IPS-20b (cell line): ENCODE data around the gene ARHGAP1.
"Not testable (repeated sequence)": the region's sequence is repeated elsewhere in the genome, so short reads cannot be mapped to it uniquely, and the experiment has no call there.

ENCODE experiments used
- H3K27ac ChIP-seq: one replicate; pipeline ENCODE4 v1.5.1; 2013; ENCODE audit warnings: low read length
- H3K27me3 ChIP-seq: 2 replicates; pipeline ENCODE4 v1.6.1; 2013; ENCODE audit warnings: mild to moderate bottlenecking, low read length, inconsistent platforms; ENCODE audit not compliant: insufficient read depth
- H3K36me3 ChIP-seq: 2 replicates; pipeline ENCODE4 v1.6.1; 2013; ENCODE audit warnings: low read depth, mild to moderate bottlenecking, inconsistent platforms, low read length, moderate library complexity; ENCODE audit not compliant: insufficient read depth
- H3K4me1 ChIP-seq: 2 replicates; pipeline ENCODE4 v1.6.1; 2013; ENCODE audit warnings: mild to moderate bottlenecking, control low read depth, inconsistent platforms, low read length, moderate library complexity; ENCODE audit not compliant: insufficient read depth
- H3K4me3 ChIP-seq: 2 replicates; pipeline ENCODE4 v1.5.1; 2013; ENCODE audit warnings: mild to moderate bottlenecking, low read length, inconsistent platforms
- H3K9ac ChIP-seq: 2 replicates; pipeline ENCODE4 v1.6.1; 2013; ENCODE audit warnings: low read depth, mild to moderate bottlenecking, inconsistent platforms, low read length, moderate library complexity
- H3K9me3 ChIP-seq: 2 replicates; pipeline ENCODE4 v1.6.1; 2013; ENCODE audit warnings: mild to moderate bottlenecking, low read depth, low read length, inconsistent platforms; ENCODE audit not compliant: insufficient read depth

The ARHGAP1 gene

GRCh38 chr11:46676436-46677158 lies 23.8 kb downstream of the ARHGAP1 start:
- Histone ChIP-seq H3K4me3 (no peak overlapping the region), H3K27ac (no peak overlapping the region), H3K9ac (no peak overlapping the region), H3K36me3 (peaks cover 39% of the 10 kb centered on the region), H3K4me1 (peaks cover 14% of the 10 kb centered on the region), H3K9me3 (no peaks in the 10 kb centered on the region), H3K27me3 (no peaks in the 10 kb centered on the region)

DNA sequence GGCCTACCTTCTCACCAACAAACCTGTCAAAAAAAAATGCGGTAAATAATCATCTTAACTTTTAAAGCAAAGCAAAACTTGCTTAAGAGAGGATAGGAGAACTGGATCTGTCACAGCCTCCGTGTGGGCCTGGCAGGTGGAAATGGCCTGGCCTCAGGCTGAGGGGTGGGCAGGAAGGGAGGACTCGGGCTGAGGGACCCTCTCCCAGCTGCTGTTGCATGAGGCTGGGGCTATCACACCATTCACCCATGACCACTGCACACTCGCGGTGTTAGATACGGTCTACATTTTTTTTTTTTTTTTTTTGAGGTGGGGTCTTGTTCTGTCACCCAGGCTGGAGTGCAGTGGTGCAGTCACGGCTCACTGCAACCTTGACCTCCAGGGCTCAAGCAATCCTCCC lies 24.5 kb downstream of the ARHGAP1 start:
- H3K4me1 ChIP-seq, result peaks cover 14% of the 10 kb centered on the region
- H3K27ac ChIP-seq, result no peak overlapping the region

DNA sequence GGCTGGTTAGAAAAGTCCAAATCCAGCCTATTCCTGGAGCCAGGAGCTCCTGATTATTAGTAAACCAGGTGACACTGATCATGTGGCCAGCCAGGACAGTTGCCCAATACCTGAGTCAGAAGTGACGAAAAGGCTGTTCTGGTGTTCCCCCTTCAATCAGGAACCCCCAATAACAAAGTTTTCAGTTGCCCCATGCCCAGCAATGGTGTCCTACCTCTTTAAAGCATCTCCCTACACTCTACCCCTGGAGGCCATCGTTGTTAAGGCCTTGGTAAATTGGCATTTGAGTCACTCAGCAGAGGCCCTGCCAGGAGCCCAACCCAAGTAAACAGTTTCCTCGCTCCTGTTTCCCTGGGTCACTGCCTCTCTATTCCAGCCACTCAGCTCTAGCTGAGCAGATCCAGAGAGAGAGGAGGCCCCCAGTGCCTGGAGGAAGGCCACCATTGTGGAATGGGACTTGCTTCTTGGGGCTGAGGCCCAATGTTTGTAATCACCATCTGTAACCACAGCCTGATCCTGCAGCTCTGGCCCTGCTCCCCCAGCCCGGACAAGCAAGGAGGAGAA lies 25.0 kb downstream of the ARHGAP1 start:
- Histone ChIP-seq H3K27ac (no peak overlapping the region), H3K4me3 (no peak overlapping the region), H3K36me3 (peaks cover 46% of the 10 kb centered on the region)

More for the DNA sequence above, 24.5 kb downstream of the ARHGAP1 start:
- Histone ChIP-seq H3K9me3 (no peaks in the 10 kb centered on the region), H3K9ac (no peak overlapping the region), H3K4me3 (no peak overlapping the region), H3K36me3 (peaks cover 44% of the 10 kb centered on the region), H3K27me3 (no peaks in the 10 kb centered on the region)

GRCh38 chr11:46674463-46675287 lies 25.7 kb downstream of the ARHGAP1 start:
- no peak overlapping the region for H3K4me3 ChIP-seq

More for the DNA sequence above, 25.0 kb downstream of the ARHGAP1 start:
- Histone ChIP-seq H3K9me3 (no peaks in the 10 kb centered on the region), H3K27me3 (no peaks in the 10 kb centered on the region), H3K9ac (no peak overlapping the region), H3K4me1 (peaks cover 14% of the 10 kb centered on the region)

GRCh38 chr11:46673713-46674462 lies 26.5 kb downstream of the ARHGAP1 start:
- H3K27ac ChIP-seq, result no peak overlapping the region
- H3K36me3 ChIP-seq, result peaks cover 53% of the 10 kb centered on the region

More at GRCh38 chr11:46674463-46675287, 25.7 kb downstream of the ARHGAP1 start:
- Histone ChIP-seq H3K9ac (no peak overlapping the region), H3K9me3 (no peaks in the 10 kb centered on the region), H3K27ac (no peak overlapping the region), H3K36me3 (peaks cover 49% of the 10 kb centered on the region), H3K4me1 (peaks cover 14% of the 10 kb centered on the region), H3K27me3 (no peaks in the 10 kb centered on the region)

DNA sequence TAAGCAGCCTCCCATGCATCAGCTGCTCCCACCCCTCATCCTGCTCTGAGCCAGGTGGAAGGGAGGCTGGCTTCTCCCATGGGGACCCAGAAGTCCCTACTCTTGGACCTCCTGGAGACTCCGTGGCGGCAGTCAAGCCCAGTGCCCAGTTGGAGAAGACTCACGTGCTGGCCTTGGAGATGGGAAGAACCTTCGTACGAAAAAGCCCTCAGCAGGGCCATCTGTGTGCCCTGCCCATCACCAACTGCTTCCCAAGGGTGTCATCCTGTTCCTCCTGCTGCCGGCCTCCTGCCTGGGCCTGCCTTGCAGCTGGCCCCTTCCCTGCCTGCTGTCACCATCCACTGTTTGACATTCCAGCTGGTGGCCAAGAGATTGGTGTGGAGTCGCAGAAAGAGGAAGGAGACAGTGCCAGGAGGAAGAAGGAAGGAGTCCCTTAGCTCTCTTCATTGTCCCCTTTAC lies 28.0 kb downstream of the ARHGAP1 start:
- H3K4me3 ChIP-seq, result no peak overlapping the region
- H3K27ac ChIP-seq, result no peak overlapping the region
- peaks cover 61% of the 10 kb centered on the region for H3K36me3 ChIP-seq
- H3K9ac ChIP-seq, result no peak overlapping the region
- H3K4me1 ChIP-seq, result peaks cover 14% of the 10 kb centered on the region
- no peaks in the 10 kb centered on the region for H3K9me3 ChIP-seq
- no peaks in the 10 kb centered on the region for H3K27me3 ChIP-seq

More at GRCh38 chr11:46673713-46674462, 26.5 kb downstream of the ARHGAP1 start:
- Histone ChIP-seq H3K4me1 (peaks cover 14% of the 10 kb centered on the region), H3K9me3 (no peaks in the 10 kb centered on the region), H3K4me3 (no peak overlapping the region), H3K27me3 (no peaks in the 10 kb centered on the region), H3K9ac (no peak overlapping the region)

DNA sequence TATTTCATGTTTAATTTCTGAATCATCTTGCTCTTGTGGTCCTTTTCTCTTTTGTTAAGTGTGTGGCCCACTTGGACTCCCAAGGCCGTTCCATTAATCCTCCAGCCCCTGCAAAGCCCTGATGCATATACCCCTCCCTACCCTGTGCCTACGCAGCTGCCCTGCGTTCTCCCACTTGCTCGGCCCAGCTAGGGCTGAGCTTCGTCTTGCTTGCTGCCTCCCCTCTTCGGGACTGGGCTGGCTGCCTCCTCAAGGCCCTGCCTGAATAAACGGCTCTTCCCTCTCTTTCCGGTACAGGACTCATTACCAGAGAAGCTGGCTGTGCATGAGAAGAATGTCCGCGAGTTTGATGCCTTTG lies 28.5 kb downstream of the ARHGAP1 start:
- no peaks in the 10 kb centered on the region for H3K9me3 ChIP-seq
- no peak overlapping the region for H3K4me3 ChIP-seq
- peaks cover 65% of the 10 kb centered on the region for H3K36me3 ChIP-seq
- H3K27me3 ChIP-seq, result no peaks in the 10 kb centered on the region
- no peak overlapping the region for H3K9ac ChIP-seq
- H3K4me1 ChIP-seq, result peaks cover 14% of the 10 kb centered on the region
- no peak overlapping the region for H3K27ac ChIP-seq

DNA sequence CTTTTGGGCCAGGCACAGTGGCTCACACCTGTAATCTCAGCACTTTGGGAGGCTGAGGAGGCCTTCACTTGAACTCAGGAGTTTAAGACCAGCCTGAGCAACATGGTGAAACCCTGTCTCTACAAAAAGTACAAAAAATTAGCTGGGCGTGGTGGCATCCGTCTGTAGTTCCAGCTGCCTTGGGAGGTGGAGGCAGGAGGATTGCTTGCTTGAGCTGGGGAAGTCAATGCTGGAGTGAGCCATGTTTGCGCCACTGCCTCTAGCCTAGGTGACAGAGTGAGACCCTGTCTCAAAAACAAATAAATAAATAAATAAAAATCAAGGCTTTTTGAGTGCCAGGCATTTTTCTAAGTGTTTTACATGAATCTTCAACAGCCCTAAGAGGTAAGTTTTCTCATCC lies 29.9 kb downstream of the ARHGAP1 start:
- Histone ChIP-seq H3K36me3 (peaks cover 77% of the 10 kb centered on the region), H3K4me1 (peaks cover 14% of the 10 kb centered on the region)
- not testable (repeated sequence) for H3K4me3 ChIP-seq

GRCh38 chr11:46669711-46670139 lies 30.7 kb downstream of the ARHGAP1 start:
- no peak overlapping the region for H3K4me3 ChIP-seq
- H3K9me3 ChIP-seq, result no peaks in the 10 kb centered on the region
- peaks cover 11% of the 10 kb centered on the region; the same call in 1 of the 2 replicates for H3K4me1 ChIP-seq
- no peak overlapping the region for H3K9ac ChIP-seq
- H3K27me3 ChIP-seq, result no peaks in the 10 kb centered on the region
- H3K36me3 ChIP-seq, result peaks cover 85% of the 10 kb centered on the region
- no peak overlapping the region for H3K27ac ChIP-seq

More for the DNA sequence above, 29.9 kb downstream of the ARHGAP1 start:
- H3K27ac ChIP-seq, H3K27me3 ChIP-seq, H3K9ac ChIP-seq, H3K9me3 ChIP-seq: not testable (repeated sequence)

DNA sequence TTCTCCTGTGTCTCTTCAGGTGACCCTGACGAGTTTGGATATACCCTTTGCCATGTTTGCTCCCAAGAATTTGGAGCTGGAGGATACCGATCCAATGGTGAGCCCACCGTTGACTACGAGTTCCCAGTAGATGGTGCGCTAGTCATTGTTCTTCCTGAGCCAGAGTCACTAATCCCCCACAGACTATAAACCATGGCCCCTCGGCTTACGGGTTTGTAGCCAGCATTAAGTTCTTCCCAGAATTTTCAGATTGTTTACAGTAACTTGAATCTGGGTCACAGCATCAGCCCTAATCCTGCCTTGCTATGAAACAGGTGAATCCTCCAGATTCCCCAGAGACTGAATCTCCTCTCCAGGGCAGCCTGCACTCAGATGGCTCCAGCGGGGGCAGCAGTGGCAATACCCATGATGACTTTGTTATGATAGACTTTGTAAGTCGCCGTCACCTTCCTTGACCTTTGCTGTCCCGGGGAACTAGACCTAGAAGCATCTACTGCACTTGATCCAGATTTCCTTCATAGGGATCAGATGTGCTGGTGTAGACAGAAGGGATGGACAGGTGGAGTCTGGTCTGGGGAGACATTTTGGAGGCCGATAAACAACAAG lies 31.8 kb downstream of the ARHGAP1 start:
- Histone ChIP-seq H3K9ac (no peak overlapping the region), H3K9me3 (no peaks in the 10 kb centered on the region), H3K27me3 (no peaks in the 10 kb centered on the region), H3K36me3 (peaks cover 91% of the 10 kb centered on the region), H3K27ac (no peak overlapping the region), H3K4me3 (no peak overlapping the region), H3K4me1 (peaks cover 1% of the 10 kb centered on the region; the same call in 1 of the 2 replicates)

DNA sequence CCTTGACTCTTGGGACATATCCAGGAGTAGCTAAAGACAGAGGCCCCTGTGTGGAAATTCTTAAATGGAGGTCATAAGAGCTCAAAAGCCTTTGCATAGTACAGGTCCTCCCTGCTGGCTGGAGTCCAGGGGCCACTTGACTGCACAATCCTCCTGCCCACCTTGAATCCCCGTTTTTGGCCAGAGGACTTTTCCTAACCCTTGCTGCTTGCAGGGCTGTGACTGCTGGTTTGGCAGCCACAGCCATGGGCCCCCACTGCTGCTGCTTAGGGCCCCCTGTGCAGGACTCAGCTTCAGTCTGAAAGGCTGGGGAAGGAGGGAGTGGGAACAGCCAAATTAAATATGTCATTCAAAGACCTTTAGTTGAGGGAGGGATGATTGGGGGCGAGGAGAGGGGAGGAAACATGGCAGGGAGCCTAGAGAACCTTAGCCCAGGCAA lies 33.4 kb downstream of the ARHGAP1 start:
- Histone ChIP-seq H3K27ac (no peak overlapping the region), H3K9ac (no peak overlapping the region), H3K4me1 (no peaks in the 10 kb centered on the region), H3K9me3 (no peaks in the 10 kb centered on the region), H3K4me3 (no peak overlapping the region), H3K27me3 (no peaks in the 10 kb centered on the region), H3K36me3 (peaks cover 88% of the 10 kb centered on the region)
